GM21381 (cell line): ENCODE data around the gene FAU.

Experiments
- ATAC-seq: cut with Tn5 transposase; IDR thresholded peaks from one replicate; pipeline ENCODE4 v1.9.1; 2021; ENCODE audit warnings: mild to moderate bottlenecking, moderate library complexity; ENCODE audit not compliant: unreplicated experiment

The FAU gene

DNA sequence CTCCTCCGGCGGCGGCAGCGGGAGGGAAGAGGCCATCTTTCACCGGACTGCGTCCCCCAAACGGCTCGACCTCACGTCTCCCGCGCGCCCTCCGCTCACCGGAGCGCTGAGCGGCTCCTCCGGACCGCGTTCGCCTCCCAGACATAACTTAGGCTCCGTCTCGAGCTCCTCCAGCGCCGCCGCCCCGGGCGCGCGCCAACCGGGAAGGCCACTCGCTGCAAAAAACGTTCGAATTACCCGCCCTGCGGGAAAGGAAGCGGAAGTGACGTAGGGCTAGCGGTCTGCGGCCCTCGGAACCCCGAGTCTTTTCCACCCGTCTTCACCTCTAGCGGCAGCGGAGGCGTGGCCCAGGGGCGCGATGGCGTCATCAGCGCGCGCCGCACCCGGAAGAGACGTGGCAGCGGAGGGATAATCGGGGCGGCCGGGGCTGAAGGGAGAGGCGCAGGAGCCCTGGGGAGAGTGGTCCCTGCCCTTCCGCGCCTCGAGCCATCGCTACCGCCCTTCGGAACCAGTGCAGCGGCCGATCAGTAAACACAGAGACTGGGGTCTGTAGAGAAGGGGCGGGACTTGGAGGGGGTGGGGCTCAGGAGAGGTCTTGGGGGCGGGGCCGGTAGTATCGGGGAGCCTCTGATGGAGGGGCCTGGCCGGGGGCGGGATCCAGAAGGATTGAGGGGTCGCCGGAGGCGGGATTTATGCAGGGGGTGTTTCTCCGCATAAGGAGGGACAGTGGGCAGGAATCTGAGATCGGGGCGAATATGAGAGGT, 37.9 kb downstream of the FAU start, which contains the start of the genes CDCA5 and ZFPL1:
CDCA5 (minus strand) TSS at position 207 of the 764 bp plus-strand sequence; CDS start at position 145, 62 bp downstream.
ZFPL1 (plus strand) TSS at position 389 of the 764 bp plus-strand sequence. CDS start 477 bp downstream, outside the sequence.
- peak; percentile 77 for ATAC-seq

DNA sequence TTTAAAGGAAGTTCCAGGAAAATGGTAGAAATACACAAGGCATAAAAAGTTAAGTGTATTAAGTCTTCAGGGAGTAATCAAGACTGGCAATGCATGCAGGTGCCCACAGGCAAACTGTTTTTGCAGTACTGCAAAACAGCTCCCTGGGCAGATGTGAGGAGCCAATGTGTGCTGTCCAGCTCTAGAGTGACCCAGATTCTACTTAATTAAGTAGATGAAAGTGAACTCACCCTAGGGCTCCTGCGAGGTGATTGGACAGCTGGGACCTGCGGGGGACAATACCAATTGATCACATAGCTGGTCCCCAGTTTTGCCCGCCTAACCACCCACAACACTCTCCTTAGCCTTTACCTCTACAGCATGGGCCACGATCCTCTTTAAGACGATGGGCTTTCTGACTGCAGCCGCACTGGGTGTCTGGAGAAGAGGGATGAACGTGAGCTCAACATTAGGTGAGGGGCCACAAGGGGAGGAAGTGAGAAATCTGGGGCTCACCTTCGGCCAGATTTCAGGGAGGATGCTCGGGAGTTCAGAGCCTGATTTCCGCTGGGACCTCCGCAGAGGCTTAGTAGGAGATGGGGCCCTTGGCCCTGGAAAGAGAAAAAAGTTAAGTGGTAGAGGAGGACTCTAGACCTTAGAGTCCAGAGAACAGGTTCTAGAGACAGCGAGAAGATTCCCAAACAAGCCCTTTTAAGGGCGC, 38.6 kb downstream of the FAU start:
- peak; percentile 11 for ATAC-seq

- ATAC-seq = no peak
Observed at GRCh38 chr11:65078786-65079342, 43.1 kb downstream of the FAU start.

DNA sequence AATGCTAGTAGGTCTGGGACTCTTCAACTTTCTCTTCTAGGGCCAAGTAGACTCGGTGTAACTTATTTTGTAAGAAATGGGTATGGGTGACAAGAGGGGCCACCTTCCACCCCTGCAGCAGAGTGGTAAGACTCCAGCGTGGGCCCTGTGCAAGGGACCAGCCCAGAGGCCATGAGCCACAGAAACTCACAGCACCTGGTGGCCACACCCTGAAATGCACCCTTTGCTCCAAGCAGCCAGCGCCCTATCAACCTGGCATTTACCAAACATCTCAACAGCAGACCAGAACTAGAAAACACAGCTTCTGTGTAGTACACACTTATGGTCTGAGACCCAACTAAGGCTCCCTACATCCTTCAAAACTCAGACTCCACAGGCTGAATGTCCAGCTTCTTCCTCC, 43.8 kb downstream of the FAU start:
- ATAC-seq = no peak

DNA sequence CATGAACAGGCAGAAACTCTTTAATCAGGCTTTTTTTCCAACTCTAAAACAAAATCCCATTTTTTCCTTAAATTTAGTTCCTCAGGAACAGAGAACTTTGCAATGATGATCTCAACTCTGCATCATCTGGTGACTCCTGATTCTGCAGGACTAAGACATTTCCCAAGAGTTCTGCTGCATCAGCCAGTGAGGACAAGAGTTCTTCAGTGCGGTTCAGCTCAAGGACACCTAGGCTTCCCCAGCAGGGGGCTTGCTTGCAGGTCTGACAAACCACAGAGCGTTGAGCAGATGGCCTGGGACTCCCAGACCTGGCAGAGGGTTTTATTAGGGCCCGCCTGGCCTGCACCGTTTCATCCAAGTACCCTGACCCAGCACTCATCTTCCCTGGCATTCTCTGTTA, 44.5 kb downstream of the FAU start:
- no peak for ATAC-seq

GRCh38 chr11:65072631-65072966, 49.3 kb downstream of the FAU start:
- no peak for ATAC-seq

DNA sequence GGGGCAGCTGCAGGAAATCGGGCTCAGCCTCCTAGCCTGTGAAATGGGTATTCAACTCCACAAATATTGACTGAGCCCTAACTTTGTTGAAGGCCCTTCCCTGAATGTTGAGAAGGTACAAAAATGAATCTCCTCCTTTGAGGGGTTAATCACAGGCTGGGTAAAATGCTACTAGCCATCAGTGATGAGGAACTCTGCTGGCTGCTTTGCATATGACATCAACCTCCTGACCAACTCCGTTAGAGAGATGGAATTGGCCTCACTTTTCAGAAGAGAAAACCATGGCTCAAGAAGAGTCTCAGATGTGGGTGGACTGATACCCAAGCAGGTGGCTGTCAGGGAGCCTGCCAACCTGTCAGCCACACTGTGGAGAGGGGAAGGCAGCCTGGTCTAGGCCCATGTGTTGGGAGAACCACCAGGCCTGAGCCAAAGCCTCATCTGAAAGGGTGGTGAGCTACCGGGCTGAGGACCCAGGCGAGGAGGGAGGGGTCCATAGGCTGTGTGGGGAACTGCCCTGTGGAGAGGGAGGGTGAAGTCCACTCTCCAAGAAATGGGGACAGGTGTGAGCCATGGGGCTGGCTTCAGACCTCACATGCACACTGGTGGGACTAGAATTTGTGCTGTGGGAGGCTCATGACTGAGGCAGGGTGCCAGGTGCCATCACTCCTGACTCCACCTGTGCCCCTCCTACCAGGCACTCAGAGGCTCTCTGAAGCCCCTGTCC, 49.9 kb downstream of the FAU start:
- no peak for ATAC-seq
